ENCODE results near the gene BCAS3.
"Not testable (repeated sequence)": the region's sequence is repeated elsewhere in the genome, so short reads cannot be mapped to it uniquely, and the experiment has no call there.

Gene BCAS3

DNA sequence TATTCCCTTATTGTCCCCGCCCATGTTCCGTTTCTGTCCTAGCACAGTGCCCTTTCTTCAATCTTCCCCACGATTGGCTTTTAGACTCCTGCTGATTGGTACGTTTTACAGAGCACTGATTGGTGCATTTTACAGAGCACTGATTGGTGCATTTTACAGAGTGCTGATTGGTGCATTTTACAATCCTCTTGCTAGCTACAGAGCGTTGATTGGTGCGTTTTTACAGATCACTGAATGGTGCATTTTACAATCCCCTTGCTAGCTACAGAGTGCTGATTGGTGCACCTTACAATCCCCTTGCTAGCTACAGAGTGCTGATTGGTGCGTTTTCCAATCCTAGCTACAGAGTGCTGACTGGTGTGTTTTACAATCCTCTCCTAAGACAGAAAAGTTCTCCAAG lies 3.0 kb upstream of the BCAS3 start:
- not testable (repeated sequence) for DNase-seq

GRCh38 chr17:60675997-60676396 lies 1.7 kb upstream of the BCAS3 start:
- DNase-seq: no peak

DNA sequence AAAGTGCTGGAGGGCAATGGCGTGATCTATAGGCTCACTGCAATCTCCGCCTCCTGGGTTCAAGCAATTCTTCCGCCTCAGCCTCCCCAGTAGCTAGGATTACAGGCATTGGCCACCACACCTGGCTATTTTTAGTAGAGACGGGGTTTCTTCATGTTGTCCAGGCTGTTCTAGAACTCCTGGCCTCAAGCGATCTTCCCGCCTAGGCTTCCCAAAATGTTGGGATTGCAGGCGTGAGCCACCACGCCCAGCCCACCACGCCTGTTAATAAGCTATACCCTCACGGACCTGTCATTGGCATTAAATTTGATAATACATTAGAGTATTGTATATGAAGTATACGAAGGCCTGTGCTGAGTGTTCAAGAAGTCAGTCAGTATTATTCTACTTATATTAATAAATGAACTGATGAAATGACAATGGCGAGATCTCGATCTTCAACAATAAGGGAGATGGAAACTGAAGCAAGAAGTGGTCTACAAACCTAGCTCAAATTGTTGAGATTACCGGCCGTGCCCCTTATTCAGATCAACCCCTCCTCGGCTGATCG lies 818 bp upstream of the BCAS3 start:
- DNase-seq: peak in 3 of 56 donors; percentile 7 to 36 (median 26)

DNA sequence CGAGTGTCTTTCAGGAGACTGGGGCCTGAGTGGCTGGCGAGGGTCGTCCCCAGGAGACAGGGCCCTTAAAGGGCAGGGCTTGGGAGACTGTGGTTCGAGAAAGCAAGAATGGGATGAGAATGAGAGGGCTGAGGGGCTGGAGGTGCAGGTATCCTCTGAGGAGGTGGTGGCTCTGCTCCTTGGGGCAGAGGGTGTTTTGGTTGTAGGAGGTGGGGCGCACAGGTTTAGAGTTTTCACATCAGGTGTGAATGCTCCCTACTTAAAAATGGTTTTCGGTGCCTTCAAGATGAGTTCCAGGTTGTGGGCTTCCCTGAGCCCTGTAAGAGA lies 430 bp downstream of the BCAS3 start:
- DNase-seq: peak in 1 of 56 donors; percentile 18

GRCh38 chr17:60679287-60679686 lies 1.6 kb downstream of the BCAS3 start:
- DNase-seq: no peak

- no peak for DNase-seq
Observed at GRCh38 chr17:60680754-60681153, 3.1 kb downstream of the BCAS3 start.

DNA sequence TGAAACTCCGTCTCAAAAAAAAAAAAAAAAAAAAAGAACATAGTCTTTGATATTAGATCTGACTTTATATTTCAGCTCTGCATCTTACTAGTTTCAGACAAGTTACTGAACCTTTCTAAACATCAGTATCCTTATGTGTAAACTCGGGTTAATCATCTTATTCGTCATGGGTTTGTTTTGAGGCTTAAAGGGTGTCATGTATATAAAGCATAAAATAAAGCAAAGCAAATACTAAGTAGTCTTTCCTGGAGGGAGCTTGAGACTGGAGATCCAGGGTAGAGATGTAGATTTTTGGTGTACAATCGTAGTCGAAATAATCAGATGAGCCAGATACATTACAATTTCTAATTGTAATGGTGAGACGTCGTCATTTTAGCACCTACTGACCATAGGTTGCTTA lies 7.8 kb downstream of the BCAS3 start:
- DNase-seq: no peak

DNA sequence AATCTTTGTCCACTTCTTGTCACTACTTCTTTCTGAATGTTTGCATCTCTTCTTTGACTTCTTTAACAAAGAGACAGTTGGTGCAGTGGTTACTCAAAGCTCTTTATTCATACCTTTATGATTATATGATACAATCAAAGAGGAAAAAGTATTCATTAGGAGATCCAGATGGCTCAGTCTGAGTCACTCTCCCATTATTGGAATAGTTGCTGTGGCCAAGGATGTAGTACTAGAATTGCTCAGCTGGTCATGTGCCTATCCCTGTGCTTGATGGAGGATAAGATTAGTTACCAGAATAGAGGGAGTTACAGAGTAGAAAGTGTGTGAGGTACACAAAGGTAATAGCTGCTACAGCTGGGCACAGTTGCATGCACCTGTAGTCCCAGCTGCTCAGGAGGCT lies 18.3 kb downstream of the BCAS3 start:
- DNase-seq: no peak

DNA sequence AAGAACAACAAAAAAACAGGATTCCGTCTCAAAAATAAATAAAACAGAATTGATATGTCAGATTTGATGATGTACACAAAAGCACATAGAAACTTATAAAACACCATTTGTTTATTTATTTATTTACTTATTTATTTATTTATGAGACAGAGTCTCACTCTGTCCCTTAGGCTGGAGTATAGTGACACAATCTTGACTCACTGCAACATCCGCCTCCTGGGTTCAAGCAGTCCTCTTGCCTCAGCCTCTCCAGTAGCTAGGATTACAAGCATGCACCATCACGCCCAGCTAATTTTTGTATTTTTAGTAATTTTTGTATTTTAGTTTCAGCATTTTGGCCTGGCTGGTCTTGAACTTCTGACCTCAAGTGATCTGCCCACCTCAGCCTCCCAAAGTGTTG lies 21.4 kb downstream of the BCAS3 start:
- DNase-seq: no peak

GRCh38 chr17:60704170-60704569 lies 26.5 kb downstream of the BCAS3 start:
- DNase-seq: no peak

DNA sequence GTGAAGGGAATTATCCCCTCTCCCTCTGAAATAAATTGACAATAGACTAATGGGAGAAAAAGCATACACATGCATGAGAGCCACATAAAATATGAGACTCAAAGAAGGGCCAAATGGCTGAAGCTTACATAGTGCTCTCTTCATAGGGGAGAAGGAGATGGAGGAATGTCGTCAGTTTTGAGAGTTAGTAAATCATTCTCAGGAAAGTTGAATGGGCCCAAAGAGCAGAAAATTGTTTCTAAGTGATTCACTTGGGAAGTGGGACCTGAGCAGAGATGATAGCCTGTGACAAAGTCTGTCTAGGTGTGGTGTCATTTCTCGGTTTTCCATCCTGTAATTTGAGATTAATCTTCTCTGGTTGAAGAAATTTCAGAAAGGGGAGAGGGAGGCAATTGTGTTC lies 35.0 kb downstream of the BCAS3 start:
- no peak for DNase-seq

GRCh38 chr17:60713608-60714007 lies 36.0 kb downstream of the BCAS3 start:
- DNase-seq: no peak

GRCh38 chr17:60716766-60717165 lies 39.1 kb downstream of the BCAS3 start:
- DNase-seq: no peak

DNA sequence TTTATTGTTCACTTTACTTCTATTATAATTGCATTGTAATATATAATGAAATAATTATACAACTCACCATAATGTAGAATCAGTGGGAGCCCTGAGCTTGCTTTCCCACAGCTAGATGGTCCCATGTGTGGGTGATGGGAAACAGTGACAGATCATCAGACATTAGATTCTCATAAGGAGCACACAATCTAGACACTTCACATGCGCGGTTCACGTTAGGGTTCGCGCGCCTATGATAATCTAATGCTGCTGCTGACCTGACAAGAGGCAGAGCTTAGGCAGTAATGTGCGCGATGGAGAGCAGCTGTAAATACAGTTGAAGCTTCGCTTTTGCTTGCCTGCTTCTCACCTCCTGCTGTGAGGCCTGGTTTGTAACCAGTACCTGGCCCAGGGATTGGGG lies 40.2 kb downstream of the BCAS3 start:
- DNase-seq: no peak

GRCh38 chr17:60720763-60721531 lies 43.3 kb downstream of the BCAS3 start:
- DNase-seq: peak in 21 of 56 donors; percentile 1 to 53 (median 7)

- DNase-seq: no peak
Observed at GRCh38 chr17:60724647-60725046, 47.0 kb downstream of the BCAS3 start.

DNA sequence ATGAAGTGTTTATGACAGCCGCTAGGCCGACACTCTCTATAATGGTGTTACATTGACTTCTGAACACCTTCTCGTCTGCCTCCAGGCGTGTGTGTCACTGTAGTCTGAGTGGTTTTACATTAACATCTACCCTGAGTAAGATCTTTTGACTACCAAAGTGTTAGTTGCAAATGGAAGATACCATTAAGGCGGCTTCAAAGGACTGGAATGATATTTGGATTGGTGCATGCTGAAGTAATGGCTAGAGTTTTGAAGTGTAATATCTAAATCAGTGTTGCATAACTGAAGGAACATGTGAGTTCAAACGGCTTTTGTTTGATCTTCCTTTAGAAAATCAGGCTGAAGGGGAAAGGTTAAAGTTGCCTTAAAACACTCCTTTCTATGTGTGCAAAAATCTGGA lies 52.2 kb downstream of the BCAS3 start:
- no peak for DNase-seq

DNA sequence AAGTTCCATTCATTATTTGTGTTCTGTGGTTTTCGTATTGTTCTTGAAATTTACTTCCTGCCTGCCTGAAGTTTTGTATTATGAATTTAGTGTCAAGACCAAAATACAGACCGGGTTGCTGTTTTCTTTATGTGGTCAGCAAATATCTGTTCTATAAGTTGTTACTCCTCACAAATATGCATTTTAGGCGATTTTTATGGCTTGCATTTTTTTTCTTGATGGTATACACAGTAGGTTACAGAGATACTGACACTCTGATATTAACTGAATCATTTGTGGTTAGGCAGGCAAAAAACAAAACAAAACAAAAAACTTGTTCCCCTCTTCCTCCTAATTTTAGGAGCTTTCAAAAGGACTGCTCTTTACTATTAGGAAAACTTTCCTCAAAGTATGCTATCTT lies 52.6 kb downstream of the BCAS3 start:
- no peak for DNase-seq

- no peak for DNase-seq
Observed at GRCh38 chr17:60738287-60738686, 60.6 kb downstream of the BCAS3 start.

- no peak for DNase-seq
Observed at GRCh38 chr17:60740584-60740983, 62.9 kb downstream of the BCAS3 start.

- no peak for DNase-seq
Observed at GRCh38 chr17:60741031-60741430, 63.4 kb downstream of the BCAS3 start.

GRCh38 chr17:60743282-60743681 lies 65.6 kb downstream of the BCAS3 start:
- DNase-seq: no peak

DNA sequence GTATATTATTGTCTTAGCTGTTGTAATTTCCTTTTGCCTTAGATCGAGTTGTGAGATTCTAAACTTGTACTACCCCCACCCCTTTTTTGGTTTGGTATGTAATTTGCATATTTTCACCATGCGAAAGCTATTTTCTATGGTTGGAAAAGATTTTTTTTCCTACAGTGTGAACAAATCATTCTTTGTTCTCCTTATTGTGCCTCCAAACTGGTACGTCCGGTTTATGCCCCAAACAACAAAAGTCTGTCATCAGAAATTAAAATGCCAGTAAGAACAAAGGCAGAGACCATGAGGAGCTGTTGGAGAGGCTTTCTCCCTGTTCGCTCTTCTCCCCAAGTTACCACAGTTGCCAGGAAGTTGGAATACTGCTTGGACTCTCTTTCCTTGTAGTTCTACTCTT lies 66.1 kb downstream of the BCAS3 start:
- peak in 25 of 56 donors; percentile 4 to 51 (median 16) for DNase-seq

Data from nucleus accumbens (tissue), 56 donors.